Measurements from ENCODE around the gene BTD.

The BTD gene

DNA sequence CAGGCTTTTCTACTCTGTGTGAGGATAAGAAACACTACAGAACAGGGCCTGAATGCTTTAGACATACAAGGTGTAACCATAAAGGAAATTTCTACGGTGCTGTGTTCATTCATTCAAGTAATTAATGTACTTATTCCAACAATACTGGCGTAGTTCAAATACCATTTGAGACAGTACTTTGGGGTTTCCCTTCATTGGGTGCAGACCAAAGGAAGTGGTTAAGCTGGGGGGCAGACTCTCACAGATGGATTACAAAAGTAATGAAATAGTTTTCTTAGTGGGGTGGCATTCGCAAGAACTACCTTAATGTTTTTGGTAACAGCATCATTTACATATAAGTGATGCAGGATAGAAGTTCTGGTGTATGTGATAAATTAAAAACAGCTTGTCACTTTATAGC lies 65.9 kb downstream of the BTD start:
- in situ Hi-C loops (cut with MboI; ENCODE audit: low pct_unique_long_range_greater_than_20kb, low sequenced_read_pairs, unreplicated experiment) = no loop called here
- no peak for DNase-seq (ENCODE audit: low spot score)
- TF ChIP-seq, protein P1, sequence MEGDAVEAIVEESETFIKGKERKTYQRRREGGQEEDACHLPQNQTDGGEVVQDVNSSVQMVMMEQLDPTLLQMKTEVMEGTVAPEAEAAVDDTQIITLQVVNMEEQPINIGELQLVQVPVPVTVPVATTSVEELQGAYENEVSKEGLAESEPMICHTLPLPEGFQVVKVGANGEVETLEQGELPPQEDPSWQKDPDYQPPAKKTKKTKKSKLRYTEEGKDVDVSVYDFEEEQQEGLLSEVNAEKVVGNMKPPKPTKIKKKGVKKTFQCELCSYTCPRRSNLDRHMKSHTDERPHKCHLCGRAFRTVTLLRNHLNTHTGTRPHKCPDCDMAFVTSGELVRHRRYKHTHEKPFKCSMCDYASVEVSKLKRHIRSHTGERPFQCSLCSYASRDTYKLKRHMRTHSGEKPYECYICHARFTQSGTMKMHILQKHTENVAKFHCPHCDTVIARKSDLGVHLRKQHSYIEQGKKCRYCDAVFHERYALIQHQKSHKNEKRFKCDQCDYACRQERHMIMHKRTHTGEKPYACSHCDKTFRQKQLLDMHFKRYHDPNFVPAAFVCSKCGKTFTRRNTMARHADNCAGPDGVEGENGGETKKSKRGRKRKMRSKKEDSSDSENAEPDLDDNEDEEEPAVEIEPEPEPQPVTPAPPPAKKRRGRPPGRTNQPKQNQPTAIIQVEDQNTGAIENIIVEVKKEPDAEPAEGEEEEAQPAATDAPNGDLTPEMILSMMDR (IDR thresholded peaks at IDR 0.05; ENCODE audit: extremely low read depth, insufficient read depth, missing control alignments) = no peak

DNA sequence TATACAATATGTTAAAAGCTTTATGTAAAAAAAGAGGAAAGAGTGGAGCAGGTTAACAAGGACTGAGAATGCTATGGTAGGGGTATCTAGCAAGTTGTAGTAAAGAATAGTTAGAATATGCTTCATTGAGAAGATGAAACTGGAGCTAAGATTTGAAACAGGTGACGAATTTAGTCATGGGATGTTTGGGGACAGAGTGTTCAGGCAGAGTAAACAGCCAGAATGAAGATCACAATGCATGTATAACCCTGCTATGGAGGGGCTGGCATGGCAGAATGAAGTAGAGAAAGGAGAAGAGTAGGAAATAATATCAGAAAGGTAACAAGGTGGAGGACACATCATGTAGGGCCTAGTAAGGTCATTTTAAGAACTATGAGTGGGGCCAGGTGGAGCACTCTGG lies 72.0 kb downstream of the BTD start:
- TF ChIP-seq, protein P1 (IDR thresholded peaks at IDR 0.05; ENCODE audit: extremely low read depth, insufficient read depth, missing control alignments) = no peak
- no peak for DNase-seq (ENCODE audit: low spot score)
- in situ Hi-C loops (cut with MboI; ENCODE audit: low pct_unique_long_range_greater_than_20kb, low sequenced_read_pairs, unreplicated experiment) = no loop called here

DNA sequence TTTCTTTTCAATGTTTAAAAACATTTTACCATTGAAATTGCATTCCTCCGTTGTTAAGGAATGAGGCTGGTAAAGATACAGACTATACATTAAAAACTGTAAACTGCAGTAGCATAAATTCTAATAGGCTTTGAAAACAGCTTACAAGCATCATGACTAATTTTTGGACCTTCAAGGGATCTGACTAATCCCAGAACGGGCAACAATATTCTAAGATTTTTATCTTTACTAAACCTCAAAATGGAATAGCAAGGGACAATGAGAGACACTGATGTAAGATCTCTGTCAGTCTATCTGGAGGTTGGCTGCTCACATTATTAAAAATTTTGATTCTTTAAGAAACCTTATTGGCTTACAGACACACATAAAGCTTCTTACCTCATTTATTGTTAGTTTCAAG lies 74.7 kb downstream of the BTD start:
- no peak for DNase-seq (ENCODE audit: low spot score)
- TF ChIP-seq, protein P1 (IDR thresholded peaks at IDR 0.05; ENCODE audit: extremely low read depth, insufficient read depth, missing control alignments) = no peak
- in situ Hi-C loops (cut with MboI; ENCODE audit: low pct_unique_long_range_greater_than_20kb, low sequenced_read_pairs, unreplicated experiment) = no loop called here

DNA sequence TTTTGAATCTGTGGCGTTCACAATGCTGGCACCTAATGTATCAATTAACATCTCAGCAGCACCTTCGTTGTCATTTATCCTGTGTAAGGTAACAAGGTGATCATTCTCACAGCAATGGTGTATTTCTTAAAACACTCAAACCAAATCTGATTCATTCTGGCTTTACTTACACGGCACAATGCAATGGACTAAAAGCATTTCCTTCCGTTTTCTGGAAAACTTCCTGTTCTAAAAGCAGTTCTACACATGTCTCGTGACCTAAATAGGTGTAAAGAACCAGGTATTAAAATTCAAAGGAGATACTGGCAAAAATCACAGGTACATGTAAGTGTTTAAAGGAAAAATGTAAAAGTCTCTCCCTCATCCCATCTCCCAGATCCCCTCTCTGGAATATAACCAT lies 77.8 kb downstream of the BTD start:
- TF ChIP-seq, protein P1 (IDR thresholded peaks at IDR 0.05; ENCODE audit: extremely low read depth, insufficient read depth, missing control alignments) = no peak
- DNase-seq (ENCODE audit: low spot score) = no peak
- in situ Hi-C loops (cut with MboI; ENCODE audit: low pct_unique_long_range_greater_than_20kb, low sequenced_read_pairs, unreplicated experiment) = no loop called here

DNA sequence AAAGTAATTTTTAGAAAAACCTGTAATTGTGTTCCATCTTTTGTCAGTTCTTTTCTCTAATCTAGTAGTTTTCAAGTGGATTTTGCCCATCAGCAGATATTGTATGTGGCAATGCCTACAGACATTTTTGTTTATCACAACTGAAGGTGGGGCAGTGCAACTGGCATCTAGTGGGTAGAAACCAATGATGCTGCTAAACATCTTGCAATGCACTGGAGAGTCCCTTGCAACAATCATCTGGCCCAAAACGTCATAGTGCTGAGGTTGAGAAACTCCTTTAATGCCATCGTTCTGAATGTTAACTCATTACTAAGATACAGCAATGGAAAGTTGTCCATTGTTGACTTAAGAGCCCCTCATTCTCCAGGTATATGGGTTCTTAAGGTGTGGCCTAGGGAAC lies 80.1 kb downstream of the BTD start:
- DNase-seq (ENCODE audit: low spot score) = no peak
- in situ Hi-C loops (cut with MboI; ENCODE audit: low pct_unique_long_range_greater_than_20kb, low sequenced_read_pairs, unreplicated experiment) = no loop called here
- TF ChIP-seq, protein P1 (IDR thresholded peaks at IDR 0.05; ENCODE audit: extremely low read depth, insufficient read depth, missing control alignments) = no peak

DNA sequence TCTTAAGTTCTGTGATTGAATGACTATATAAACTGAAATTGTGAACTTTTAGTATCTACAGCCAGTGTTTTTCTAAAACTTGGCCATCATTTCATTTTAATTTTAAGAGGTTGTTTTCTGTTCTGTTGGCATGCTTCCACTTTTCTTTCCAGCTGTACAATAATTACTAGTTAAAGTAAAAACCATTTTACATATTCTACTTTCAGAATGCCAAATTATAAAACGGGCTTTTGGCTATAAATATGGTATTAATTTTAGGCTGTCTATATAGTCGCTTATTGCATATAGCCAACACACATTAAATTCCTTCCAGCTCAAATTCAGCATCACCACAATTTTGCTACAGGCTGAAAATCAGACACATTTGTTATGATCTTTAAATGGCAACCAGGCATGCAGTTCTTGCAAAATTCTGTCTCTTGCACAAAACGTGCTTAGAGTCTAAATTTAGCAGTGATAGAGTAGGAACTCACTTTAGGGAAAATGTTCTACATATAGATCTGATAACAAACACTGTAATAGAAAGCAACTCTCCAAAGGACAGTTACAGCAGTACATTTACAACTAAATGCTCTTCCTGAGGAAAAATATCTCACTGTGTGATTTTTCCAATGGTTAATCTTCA lies 81.1 kb downstream of the BTD start:
- TF ChIP-seq, protein P1 (IDR thresholded peaks at IDR 0.05; ENCODE audit: extremely low read depth, insufficient read depth, missing control alignments) = no peak
- no peak for DNase-seq (ENCODE audit: low spot score)
- in situ Hi-C loops (cut with MboI; ENCODE audit: low pct_unique_long_range_greater_than_20kb, low sequenced_read_pairs, unreplicated experiment) = no loop called here
